BE2C (cell line): ENCODE results near the gene BLOC1S6.

ENCODE experiments used
- DNase-seq: peaks from one replicate; pipeline ENCODE4 v3.0.0-alpha.2; 2020
- H3K27me3 ChIP-seq: fragments of 250-450 bp; sonication (Bioruptor Pico); 2 replicates; pipeline ENCODE4 v1.5.1; 2020; ENCODE audit warnings: mild to moderate bottlenecking
- H3K36me3 ChIP-seq: fragments of 250-450 bp; sonication (Bioruptor Pico); 2 replicates; pipeline ENCODE4 v1.5.1; 2020; ENCODE audit warnings: mild to moderate bottlenecking
- H3K4me1 ChIP-seq: fragments of 250-450 bp; sonication (Bioruptor Pico); 2 replicates; pipeline ENCODE4 v1.5.1; 2020
- H3K4me3 ChIP-seq: 2 replicates; pipeline ENCODE4 v1.5.1; 2011; ENCODE audit warnings: low read depth, low read length
- H3K9me3 ChIP-seq: fragments of 250-450 bp; sonication (Bioruptor Pico); 2 replicates; pipeline ENCODE4 v1.5.1; 2020
- TF ChIP-seq, protein P1 (sequence below): IDR thresholded peaks from 2 replicates; pipeline ENCODE4 v1.5.1; 2012; ENCODE audit warnings: mild to moderate bottlenecking, low read depth, low read length

The BLOC1S6 gene

DNA sequence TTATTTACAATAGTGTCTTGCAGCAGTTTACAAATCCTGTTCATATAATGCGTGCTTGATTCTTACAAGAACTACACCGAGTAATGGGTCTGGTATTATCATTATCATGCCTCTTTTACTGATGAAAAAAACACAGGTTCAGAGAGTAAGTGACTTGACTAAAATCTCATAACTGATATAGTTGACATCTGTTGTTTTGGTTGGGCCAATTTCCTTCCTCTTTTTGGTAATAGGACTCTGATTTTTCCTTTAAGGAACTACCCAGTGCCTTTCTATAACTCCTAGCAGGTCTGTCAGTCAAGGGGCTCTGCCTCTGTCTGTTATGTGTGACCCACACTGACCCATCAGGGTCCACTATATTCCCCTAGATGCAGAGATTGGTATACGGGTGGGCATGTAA, 14.6 kb upstream of the BLOC1S6 start:
- H3K4me3 ChIP-seq, result no peak overlapping the region
- TF ChIP-seq, protein P1, sequence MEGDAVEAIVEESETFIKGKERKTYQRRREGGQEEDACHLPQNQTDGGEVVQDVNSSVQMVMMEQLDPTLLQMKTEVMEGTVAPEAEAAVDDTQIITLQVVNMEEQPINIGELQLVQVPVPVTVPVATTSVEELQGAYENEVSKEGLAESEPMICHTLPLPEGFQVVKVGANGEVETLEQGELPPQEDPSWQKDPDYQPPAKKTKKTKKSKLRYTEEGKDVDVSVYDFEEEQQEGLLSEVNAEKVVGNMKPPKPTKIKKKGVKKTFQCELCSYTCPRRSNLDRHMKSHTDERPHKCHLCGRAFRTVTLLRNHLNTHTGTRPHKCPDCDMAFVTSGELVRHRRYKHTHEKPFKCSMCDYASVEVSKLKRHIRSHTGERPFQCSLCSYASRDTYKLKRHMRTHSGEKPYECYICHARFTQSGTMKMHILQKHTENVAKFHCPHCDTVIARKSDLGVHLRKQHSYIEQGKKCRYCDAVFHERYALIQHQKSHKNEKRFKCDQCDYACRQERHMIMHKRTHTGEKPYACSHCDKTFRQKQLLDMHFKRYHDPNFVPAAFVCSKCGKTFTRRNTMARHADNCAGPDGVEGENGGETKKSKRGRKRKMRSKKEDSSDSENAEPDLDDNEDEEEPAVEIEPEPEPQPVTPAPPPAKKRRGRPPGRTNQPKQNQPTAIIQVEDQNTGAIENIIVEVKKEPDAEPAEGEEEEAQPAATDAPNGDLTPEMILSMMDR, result no peak
- H3K36me3 ChIP-seq, result no peaks in the 10 kb centered on the region
- H3K4me1 ChIP-seq, result no peaks in the 10 kb centered on the region
- DNase-seq, result no peak
- no peaks in the 10 kb centered on the region for H3K9me3 ChIP-seq
- no peaks in the 10 kb centered on the region for H3K27me3 ChIP-seq

DNA sequence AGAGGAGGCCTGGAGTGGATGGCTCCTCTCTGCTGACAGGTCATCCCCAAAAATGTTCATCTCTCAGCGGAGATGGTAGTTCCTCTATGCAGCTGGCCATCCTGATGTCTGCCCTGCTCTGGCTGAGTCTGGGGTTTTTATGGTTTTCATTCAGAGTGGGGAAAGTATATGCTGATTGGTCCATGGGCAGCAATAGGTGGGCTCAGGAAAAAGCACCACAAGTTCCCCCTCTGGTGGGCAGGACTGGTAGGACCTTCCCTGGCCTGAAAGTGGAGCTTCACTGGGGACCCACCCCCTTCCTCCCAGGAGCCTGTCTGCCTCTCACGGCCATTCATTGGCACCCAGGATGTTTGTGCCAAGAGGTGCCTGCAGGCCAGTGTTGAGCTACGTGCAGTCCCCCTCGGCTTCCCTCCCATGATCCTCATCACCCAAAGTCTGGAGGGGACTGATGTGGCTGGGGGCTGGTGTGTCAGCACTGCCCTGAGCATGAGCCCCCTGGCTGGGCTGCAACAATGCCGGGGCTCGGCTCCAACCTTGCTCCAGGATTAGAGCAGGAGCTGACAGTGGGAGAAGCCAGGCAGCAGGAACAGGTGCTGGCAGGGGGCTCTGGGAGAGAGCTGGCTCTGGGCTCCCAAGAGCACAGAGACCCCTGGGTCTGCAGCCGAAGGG, 13.1 kb upstream of the BLOC1S6 start:
- TF ChIP-seq, protein P1, result peak; percentile 79
- peak; percentile 74 for DNase-seq
- Histone ChIP-seq H3K4me1 (no peaks in the 10 kb centered on the region), H3K9me3 (no peaks in the 10 kb centered on the region), H3K4me3 (peak overlapping the region; percentile 19; the same call in 1 of the 2 replicates), H3K36me3 (no peaks in the 10 kb centered on the region), H3K27me3 (no peaks in the 10 kb centered on the region)

DNA sequence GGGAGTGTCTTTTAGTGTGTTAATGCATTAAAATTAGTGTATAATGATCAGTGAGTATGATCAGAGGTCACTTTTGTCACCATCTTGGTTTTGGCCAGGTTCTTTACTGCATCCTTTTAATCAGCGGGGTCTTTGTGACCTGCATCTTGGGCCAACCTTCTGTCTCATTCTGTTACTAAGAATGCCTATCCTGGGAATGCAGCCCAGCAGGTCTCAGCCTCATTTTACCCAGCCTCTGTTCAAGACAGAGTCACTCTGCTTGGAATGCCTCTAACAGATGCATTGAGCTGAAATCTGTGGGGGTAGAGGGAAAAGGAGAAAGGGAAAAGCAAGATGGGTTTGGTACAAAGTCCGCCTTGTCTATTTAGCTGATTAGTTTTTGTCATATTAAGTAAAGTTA, 5.3 kb upstream of the BLOC1S6 start:
- TF ChIP-seq, protein P1, result no peak
- DNase-seq, result no peak

DNA sequence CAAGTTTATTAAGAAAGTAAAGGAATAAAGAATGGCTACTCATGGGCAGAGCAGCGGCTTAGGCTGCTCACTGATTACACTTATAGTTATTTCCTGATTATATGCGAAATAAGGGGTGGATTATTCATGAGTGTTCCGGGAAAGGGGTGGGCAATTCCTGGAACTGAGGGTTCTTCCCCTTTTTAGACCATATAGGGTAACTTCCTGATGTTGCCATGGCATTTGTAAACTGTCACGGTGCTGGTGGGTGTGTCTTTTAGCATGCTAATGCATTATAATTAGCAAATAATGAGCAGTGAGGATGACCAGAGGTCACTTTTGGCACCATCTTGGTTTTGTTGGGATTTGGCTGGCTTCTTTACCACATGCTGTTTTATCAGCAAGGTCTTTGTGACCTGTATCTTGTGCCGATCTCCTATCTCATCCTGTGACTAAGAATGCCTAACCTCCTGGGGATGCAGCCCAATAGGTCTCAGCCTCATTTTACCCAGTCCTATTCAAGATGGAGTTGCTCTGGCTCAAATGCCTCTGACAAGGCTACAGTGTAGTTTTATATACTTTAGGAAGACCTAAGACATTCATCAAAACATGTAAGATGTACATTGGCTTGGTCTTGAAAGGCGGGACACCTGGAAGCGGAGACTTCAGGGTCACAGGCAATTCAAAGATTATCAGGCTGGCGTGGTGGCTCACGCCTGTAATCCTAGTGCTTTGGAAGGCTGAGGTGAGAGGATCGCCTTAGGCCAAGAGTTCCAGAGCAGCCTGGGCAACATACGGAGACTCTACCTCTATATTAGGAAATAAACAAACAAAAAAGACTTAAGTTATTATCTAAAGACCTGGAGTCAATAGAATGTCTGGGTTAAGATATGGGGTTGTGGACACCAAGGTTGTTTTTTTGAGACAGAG, 3.2 kb upstream of the BLOC1S6 start:
- TF ChIP-seq, protein P1, result no peak
- no peak for DNase-seq
- H3K9me3 ChIP-seq, result no peaks in the 10 kb centered on the region

More for the DNA sequence above, 5.3 kb upstream of the BLOC1S6 start:
- Histone ChIP-seq H3K4me3 (no peak overlapping the region), H3K27me3 (no peaks in the 10 kb centered on the region), H3K36me3 (no peaks in the 10 kb centered on the region), H3K4me1 (no peaks in the 10 kb centered on the region), H3K9me3 (no peaks in the 10 kb centered on the region)

DNA sequence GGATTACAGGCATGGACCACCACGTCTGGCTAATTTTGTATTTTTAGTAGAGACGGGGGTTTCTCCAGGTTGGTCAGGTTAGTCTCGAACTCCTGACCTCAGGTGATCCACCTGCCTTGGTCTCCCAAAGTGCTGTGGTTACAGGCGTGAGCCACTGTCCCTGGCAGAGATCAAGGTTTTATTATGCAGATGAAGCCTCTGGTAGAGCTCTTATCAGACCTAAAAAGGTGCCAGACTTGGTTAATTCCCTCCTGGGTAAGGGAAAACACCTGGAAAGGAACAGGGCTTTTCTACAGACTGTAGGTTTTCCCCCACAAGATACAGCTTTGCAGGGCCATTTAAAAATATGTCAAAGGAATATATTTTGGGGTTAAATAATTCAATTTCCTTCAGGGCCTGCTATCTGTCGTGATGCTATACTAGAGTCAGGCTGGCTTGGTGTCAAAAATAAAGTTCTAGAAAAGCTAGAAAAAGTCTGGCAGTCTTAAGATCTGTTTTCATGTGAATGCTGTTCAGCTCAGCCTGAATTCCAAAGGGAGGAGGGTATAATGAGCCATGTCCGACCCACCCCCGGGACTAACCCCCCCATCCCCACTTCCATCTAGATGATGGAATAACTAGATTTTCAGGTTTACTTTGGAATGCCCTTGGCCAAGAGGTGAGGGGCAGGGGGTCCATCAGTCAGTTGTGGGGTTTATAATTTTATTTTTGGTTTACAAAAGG, 1.9 kb upstream of the BLOC1S6 start:
- Histone ChIP-seq H3K4me1 (no peaks in the 10 kb centered on the region), H3K27me3 (no peaks in the 10 kb centered on the region), H3K36me3 (no peaks in the 10 kb centered on the region), H3K4me3 (no peak overlapping the region), H3K9me3 (no peaks in the 10 kb centered on the region)
- TF ChIP-seq, protein P1, result no peak
- no peak for DNase-seq

More for the DNA sequence above, 3.2 kb upstream of the BLOC1S6 start:
- Histone ChIP-seq H3K36me3 (no peaks in the 10 kb centered on the region), H3K4me3 (no peak overlapping the region), H3K4me1 (no peaks in the 10 kb centered on the region), H3K27me3 (no peaks in the 10 kb centered on the region)
